Hepatic stellate cell (primary cell): ENCODE results near the gene MCTP1.

Experiments used
- DNase-seq: peaks from one replicate; pipeline ENCODE4 v3.0.0; 2011; ENCODE audit warnings: low spot score

Gene MCTP1

DNA sequence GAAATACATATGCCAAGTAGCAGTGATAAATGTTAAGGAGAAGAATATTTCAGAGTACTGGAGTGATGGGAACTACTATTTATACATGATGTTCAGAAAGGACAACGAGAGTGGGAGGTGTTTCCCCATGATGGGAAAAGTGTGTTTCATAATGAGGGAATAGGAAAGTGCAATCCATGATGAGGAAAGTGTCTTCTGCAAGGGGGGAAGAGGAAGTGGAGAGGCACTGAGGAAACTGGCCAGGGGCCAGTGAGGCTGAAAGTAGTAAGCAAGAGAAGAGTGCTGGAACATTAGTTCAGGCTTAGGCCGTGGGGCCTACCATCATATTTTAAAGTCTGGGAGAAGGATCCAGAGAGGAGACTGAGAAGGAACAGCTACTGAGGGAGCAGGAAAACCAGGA lies 339.2 kb downstream of the MCTP1 start:
- DNase-seq: no peak

DNA sequence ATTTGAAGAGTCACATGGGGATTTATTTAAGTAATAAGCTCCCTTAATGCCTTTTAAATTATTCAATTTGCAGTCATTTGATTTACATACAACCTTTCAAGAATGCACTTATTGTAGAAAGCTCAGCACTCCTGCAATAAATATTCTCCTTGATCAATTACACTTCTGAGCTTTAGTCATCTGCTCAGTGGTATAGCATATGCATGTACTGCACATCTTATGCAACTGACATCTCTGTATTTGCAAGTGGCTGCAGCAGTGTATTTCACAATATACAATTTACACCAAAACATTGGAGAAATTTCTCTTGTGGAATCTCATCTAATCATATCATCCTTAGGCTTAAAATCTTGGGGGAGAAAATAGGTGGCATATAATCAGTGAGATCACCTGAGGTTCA lies 340.7 kb downstream of the MCTP1 start:
- DNase-seq: no peak

DNA sequence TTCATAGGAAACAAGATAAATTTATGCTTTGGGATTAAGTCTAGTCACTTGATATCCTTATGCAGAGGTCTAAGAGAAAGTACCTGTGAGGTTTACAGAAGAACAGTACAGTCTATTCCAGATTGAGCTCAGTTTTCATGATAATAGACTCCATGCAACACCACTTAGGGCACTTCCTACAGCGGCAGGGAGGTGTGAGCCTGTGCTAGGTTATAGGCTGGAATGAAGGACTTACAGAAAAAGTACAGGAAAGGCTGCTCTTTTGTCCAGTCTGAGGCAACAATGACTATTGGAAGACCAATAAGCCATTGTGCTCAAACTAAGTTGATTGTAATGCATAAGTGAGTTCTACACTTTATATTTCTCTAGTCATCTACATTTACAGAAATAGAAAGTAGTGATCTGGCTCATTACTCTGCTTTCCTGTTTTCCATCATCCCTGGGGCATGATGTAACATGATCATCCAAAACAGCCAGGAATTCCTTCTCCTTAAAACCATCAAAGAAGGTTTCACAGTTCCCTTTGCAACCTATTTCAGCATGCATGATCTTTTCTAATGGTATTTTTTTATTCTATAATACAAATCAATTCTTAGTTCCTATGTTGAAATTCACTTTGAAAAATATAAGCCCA lies 343.7 kb downstream of the MCTP1 start:
- DNase-seq: no peak

DNA sequence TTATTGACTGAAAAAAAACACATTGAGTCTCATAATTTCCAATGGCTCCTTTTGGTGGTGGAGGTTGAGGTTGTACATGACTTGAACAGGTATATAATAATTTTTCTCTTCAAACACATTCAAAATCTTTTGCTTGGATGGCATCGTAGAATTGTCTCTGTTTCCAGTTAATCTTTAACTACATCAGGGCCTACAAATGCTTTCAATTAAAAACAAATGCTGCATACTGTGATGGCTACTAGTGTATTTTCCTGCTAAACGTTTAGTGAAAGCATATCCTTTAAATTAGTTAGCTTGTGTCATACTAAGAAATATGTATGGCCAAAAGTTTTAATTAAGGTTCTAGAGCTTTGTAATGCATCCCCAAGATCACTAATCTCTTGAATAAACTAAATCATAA lies 352.6 kb downstream of the MCTP1 start:
- DNase-seq: no peak

DNA sequence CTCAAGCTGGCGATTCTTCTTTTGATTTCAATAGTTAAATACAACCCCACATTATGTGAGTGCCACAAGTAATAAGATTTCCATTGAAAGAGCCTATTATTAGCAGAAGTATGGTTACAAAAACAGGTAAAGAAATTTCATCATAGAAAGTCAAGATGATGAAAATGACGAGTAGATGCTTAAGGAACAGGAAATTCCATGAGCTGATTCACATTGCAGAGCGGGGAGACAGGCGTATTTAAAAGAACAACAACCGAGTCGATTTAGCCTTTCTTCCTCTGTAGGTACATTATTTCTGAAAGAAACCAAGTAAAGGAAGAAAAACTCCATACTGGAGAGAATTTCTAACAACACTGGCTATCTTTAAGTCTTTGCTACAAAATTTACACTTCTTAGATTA lies 356.0 kb downstream of the MCTP1 start:
- no peak for DNase-seq

DNA sequence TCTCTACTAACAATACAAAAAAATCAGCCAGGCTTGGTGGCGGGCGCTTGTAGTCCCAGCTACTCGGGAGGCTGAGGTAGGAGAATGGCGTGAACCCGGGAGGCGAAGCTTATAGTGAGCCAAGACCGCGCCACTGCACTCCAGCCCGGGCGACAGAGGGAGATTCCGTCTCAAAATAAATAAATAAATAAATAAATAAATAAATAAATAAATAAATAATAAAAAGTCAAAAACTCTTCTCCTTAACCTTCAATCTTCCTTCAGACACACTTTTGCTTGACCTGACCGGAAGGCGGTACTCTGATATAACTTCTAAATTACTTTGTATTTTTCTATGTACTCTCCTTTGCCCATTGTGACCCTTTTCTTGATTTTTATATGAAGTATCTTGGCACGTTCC lies 364.3 kb downstream of the MCTP1 start:
- DNase-seq: no peak

DNA sequence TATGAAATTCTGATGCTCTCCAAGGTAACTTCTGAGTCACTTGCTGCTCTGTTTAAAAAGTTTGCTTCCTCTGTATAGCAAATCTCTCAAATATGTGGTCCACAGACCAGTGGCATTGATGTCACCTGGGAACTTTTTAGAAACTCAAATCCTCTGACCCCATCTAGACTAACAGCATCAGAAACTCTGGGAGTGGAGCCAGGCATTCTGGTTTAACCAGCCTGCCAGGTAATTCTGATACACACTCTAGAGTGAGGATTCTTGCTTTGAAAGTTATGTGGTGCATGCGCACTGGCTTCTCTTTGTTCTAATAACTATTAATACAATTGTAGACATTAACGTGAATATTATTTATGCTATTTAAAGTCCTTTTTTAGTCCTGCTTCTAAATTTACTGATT lies 368.3 kb downstream of the MCTP1 start:
- DNase-seq: no peak

DNA sequence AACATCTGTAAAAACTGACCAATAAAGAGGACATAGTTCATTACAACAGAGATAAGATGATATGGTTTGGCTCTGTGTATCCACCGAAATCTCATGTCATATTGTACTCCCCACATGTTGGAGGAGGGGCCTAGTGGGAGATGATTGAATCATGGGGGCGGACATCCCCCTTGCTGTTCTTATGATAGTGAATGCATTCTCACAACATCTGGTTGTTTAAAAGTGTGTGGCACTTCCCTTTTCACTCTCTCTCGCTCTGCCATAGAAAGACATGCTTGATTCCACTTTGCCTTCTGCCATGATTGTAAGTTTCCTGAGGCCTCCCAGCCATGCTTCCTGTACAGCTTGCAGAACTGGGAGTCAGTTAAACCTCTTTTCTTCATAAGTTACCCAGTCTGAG lies 373.6 kb downstream of the MCTP1 start:
- DNase-seq: no peak

DNA sequence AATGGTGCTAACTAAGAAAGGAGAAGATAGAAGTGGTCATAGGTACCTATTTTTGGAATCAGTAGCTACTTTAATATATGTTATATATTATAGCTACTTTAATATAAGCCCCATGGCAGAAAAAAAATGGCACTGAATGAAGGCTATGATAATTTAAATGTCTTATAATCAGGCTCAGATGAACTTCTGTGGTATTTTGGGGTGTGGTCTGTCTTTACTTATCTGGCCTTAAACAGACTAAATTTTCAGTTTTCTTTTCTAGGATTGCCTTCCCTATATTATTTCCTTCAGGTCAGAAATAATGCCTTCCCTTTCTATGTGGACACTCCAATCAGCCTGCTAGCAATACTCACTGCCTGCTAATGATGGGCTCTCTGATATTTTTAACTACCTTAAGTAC lies 374.2 kb downstream of the MCTP1 start:
- no peak for DNase-seq

DNA sequence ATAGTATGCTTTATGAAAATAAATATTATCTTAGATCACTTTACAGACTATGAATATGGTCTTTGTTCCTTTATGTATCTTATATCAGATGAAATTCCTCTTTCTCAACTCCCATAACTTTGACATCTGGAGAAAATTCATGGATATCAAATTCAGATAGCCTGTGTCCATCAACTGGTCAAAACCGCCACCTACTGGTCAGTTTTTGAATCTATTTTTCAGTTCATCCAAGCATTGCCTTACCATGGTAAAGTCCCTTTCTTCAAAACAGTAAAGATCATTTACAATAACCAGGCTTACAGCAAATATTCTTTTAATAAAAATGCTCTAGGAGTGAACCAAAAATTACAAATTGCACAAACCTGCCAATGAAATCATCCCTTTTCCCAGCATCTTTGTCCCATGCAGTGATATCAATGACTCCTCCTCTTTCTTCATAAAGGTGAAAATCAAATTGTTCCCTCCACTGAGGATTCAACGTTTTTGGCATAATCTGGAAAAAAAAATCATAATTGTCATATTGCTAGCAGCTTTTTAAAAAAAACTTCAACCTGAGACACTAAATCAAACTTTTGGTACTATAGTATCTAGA lies 375.9 kb downstream of the MCTP1 start:
- DNase-seq: peak; percentile 17

DNA sequence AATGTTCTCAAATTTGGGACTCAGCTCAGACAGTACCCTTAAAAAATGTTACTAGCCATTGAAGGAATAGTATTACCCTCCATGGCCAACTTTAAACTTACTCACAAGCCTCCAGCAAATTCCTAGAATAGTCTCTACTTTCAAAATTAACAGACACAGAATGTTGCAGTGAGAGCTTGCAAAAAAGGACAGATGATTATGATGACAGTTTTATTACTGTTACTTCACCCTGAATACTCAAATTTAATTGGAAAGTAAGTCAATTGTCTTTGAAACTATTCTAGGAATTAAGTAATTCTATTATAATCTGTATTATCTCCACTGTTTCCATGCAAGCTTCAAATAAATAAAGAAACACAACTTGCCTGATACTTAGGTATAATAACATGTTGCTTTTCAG lies 378.1 kb downstream of the MCTP1 start:
- DNase-seq: no peak

DNA sequence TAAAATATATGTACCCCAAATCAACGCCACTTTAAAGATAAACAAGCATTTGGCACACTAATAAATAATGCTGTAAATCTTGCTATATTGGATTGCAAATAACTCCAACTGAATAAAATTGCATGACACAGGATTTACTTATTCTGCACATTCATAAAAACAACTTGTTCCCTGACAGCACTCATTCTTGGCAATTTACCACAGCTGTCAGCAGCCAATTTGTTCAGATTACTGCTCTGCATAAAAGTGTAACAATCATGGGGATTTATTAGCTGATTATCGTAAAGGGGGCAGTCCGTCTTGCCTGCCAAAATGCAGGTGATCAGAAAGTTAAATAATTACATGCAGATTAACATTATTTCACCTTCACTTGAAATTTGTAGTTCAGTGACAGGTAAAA lies 381.2 kb downstream of the MCTP1 start:
- DNase-seq: no peak

DNA sequence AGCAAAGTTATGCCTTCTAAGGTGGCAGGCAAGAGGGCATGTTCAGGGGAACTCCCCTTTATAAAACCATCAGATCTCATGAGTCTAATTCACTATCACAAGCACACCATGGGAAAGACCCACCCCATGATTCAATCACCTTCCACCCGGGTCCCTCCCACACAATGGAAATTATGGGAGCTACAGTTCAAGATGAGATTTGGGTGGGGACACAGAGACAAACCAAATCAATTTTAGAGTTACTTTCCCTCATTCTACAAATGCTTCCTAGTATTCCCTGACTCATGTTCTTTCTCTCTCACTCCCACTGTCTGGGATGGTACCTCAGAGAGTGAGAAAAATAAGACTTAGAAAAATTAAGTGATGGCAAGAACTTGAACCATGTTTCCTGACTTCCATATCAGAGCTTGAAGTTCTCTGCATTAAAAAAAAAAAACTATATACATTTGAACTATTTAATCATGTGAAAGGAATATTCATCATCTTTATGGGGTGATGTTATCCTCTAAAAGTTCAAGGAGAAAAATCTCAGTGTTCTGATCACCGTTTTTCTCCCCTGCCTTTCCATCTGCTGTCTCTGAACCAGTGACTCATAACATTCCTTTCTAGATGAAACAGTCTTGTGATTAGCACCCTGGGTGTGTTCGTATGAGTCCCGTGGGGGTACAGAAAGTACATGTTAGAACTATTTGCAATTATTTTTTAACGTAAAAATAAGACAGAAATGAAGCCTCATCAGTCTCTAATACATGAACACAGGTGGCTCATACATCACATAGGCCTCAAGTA lies 383.5 kb downstream of the MCTP1 start:
- DNase-seq: no peak

DNA sequence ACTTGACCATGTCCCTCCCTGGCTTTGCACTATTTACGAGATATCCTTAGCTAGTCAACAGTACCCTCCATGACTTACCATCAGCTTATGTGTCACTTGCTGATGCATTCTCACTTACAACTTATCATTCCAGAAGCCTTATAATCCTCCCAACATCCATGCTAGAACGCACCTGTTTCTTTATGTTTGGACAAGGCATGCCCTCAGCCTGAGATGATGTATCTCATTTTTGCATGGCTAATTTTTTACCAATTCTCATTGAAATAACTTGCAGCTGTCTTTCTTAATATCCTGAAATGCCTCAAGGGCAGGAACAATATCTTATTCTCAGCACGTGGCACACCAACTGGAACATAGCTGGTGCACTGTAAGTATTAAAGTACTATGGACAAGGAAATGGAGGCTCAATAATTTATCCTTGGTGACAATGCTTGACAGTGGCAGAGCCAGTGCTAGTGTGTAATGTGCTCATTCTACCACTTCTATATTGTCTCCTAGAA lies 384.8 kb downstream of the MCTP1 start:
- no peak for DNase-seq

DNA sequence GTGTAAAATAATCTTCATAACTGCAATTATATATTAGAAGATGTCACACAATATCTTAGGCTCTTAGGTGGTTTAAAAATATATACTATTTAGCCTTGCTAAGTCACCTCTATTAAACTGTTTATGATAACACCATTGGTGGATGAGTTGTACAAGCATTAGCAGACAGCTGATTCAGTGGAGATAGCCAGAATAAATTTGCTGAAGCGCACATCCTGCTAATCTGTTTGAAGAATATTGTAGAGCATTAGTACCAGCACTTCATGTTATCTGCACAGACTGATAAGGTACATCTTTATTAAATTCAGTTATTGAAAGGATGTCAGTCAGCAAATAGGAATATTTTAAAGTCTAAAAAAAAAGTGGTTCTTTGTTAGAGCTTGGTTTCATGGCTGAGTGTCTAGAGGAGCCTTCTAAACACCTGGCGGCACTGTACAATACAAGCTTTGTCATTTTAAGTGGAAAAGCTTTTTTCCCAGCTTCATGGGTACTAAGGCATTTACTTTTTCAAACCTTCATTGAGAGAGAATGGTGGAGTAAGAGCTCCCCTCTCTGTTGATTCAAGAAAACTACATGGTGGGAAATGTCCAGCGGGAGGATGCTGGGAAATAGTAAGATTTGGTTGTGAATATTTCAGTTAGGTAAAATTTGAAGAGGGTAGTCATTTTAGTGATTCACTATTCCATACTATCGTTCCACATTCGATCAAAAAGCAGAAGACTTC lies 391.3 kb downstream of the MCTP1 start:
- no peak for DNase-seq

DNA sequence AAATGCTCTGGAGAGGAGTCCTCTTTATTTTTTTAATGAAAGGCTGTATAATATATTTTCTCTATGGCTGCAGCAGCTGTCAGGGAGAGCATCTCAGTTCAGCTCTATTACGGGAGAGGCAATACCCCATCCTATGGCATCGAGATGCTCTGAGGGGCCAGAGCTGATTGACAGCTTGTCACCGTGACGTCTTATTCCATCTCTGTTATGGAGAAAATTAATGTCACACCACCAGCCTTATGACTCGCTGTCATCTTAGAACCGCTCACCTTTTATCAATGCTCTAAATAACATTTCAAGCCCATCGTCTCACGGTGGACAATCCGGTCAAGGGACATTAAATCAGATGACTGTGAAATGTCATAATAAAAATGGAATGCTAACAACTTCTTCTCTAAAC lies 392.9 kb downstream of the MCTP1 start:
- DNase-seq: no peak

DNA sequence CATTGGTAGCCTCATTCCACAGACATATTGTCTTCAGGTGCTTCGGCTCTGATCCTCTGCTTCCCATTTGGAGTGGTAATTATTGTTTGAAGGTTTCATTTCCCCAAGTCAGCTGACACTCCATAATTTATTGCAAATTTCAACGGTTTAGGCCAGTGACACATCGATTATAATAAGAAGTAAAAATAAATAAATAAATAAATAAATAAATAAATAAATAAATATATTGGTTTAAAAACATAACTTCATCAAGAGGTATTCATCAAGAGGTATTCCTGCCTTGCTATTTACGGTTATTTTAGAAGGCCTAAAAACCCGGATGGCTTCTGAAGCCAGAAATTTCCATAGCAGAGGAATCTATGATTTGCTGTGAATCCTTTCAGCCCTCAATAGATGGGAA lies 393.3 kb downstream of the MCTP1 start:
- no peak for DNase-seq

DNA sequence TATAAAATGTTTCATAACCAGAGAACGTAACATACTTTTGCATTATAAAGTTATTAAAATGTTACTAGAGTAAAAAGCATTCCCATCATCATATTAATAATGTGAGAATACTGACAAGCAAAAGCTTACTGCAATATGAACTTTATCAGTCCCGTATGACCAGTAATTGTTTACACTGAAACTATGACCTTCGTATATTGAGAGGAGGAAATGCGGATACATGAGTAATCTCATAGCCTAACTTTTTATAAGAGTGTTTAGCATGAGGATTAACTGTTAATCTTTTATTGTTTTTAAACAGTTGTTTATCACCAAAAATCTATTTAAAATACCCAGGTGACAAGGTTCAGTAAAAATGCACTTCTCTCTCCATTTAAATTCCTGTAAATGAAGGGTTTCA lies 394.0 kb downstream of the MCTP1 start:
- DNase-seq: no peak

DNA sequence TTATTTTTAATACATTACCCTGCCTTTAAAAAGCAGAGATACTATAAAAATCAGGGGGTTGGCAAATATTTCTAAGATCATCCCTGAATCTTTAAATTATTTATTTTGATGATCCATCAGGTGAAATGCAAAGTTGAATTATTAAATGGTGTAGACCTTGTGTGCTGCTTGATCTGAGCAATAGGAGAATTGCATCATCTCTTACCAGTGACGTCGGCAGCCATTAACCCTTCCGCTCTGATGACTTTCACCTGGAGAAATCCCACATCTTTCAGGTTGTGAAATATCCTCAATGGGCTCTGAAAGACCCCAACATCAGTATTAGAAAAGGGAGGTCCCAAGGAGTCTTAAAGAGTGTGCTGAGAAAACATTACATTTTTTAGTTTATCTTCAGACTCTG lies 396.2 kb downstream of the MCTP1 start:
- DNase-seq: no peak

DNA sequence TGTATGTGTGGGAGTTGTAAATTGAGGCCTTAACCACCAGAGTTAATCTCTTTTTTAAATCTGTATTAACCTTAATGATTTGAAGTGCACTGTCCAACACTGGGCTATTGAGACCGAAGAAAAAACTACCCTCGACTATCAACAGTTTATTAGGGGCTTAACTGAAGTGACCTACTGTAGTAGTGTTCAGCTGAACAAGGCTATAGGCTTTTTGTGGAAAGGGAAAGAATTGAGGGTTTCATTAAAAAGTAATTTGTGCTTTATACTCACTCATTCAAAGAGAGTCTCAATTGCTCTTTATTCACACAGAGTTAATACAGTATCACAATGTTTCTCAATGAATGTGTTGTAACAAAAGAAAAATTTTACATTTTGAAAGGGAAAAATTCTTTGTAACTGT lies 399.0 kb downstream of the MCTP1 start:
- no peak for DNase-seq

DNA sequence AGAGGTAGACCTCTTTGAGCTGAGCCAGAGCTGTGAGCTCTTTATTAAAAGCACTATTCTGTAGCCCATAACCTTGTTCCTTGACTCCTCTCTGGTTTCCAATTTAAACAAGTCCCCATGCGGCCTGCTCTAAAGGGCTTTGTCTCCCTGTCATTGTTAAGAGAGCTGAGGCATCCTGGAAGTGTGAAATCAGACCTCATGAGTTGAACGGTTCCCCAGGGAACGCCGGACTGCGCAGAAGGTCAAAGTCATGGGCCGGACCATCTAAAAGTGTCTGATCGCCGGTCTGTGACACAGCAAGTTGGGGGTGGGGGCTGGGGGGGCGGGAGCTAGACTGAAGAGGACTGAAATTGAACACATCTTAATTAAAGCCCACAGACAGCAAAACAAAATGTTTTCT lies 400.6 kb downstream of the MCTP1 start:
- DNase-seq: no peak

DNA sequence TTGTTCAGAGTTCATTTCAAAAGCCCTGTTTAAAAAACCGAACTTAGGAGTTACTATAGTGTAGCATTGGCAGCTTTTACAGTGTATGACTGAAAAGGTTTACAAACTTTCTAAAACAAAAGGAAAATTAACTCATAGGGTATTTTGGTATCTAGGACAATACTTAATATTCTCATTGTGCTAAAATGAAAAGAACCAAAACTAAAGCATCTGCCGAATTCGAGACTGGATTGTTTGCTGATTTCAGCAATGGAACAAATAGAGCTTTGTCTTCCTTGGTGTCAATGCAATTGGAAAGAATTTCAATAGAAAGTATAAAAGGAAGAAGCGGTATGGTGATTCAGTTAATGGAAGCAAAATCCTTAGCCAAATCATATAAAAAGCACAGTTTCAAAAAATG lies 412.4 kb downstream of the MCTP1 start:
- no peak for DNase-seq
